GM12878 (cell line): Measurements from ENCODE around the gene GTF2H2.
"Not testable (repeated sequence)": the region's sequence is repeated elsewhere in the genome, so short reads cannot be mapped to it uniquely, and the experiment has no call there.

Source experiments
- CTCF ChIP-seq, 3 experiments: IDR thresholded peaks in 2 of 3; conservative IDR thresholded peaks in 1 of 3; 2 replicates each; pipeline ENCODE4 v1.5.1; 2011; ENCODE audit warnings: low read depth in 3 of 3, low read length in 3 of 3, mild to moderate bottlenecking in 3 of 3, control low read depth in 2 of 3, moderate library complexity in 2 of 3, inconsistent platforms in 1 of 3, mixed read lengths in 1 of 3; ENCODE audit not compliant: control insufficient read depth in 2 of 3, insufficient read depth in 1 of 3; ENCODE audit errors: extremely low read depth in 1 of 3
- EGR1 ChIP-seq, 2 experiments: IDR thresholded peaks; 1 replicate in 1 of 2; 2 replicates in 1 of 2; pipeline ENCODE4 v1.6.1; 2011 to 2012; ENCODE audit warnings: low read depth in 2 of 2, low read length in 2 of 2, borderline replicate concordance in 1 of 2, mild to moderate bottlenecking in 1 of 2, moderate library complexity in 1 of 2
- ESRRA ChIP-seq: IDR thresholded peaks from 2 replicates; pipeline ENCODE4 v1.6.1; 2012; ENCODE audit warnings: mild to moderate bottlenecking, low read length, improper control_type of control experiment
- EZH2 ChIP-seq: IDR thresholded peaks from 2 replicates; pipeline ENCODE4 v1.6.1; 2012; ENCODE audit warnings: low read depth, mild to moderate bottlenecking, control low read depth, inconsistent platforms, low read length, borderline replicate concordance; ENCODE audit not compliant: control insufficient read depth
- FOXM1 ChIP-seq: IDR thresholded peaks from 2 replicates; pipeline ENCODE4 v1.6.1; 2012; ENCODE audit warnings: low read depth, mild to moderate bottlenecking, inconsistent platforms, low read length, moderate library complexity
- HDAC2 ChIP-seq: fragments of 200-600 bp; sonication (generic); IDR thresholded peaks from 2 replicates; pipeline ENCODE4 v1.6.1; 2017
- IKZF2 ChIP-seq, 2 experiments: fragments of 450-650 bp; IDR thresholded peaks; 2 replicates each; pipeline ENCODE4 v1.6.1; 2017; ENCODE audit warnings: mild to moderate bottlenecking in 2 of 2, moderate library complexity in 2 of 2
- POLR2A ChIP-seq: IDR thresholded peaks from 2 replicates; pipeline ENCODE4 v1.6.1; 2011; ENCODE audit warnings: low read depth, mild to moderate bottlenecking, low read length
- RELA ChIP-seq: fragments of 450-650 bp; IDR thresholded peaks from 2 replicates; pipeline ENCODE4 v1.8.0; 2014; ENCODE audit warnings: borderline replicate concordance; ENCODE audit not compliant: partially characterized antibody
- SMAD1 ChIP-seq: fragments of 450-650 bp; IDR thresholded peaks from 2 replicates; pipeline ENCODE4 v1.6.1; 2018; ENCODE audit warnings: mild to moderate bottlenecking, low read depth; ENCODE audit not compliant: partially characterized antibody
- TAF1 ChIP-seq: IDR thresholded peaks from 2 replicates; pipeline ENCODE4 v1.6.1; 2011; ENCODE audit warnings: mild to moderate bottlenecking, low read depth, low read length, borderline replicate concordance

GRCh38 chr5:71025289-71025953 lies 42.1 kb downstream of the GTF2H2 start, which contains the start of gene NAIP:
- TF ChIP-seq SMAD1; CTCF (IDR thresholded peaks at IDR 0.05 in 2 of 3, conservative IDR thresholded peaks at IDR 0.05 in 1 of 3; ENCODE audit: control insufficient read depth in 2 of 3, extremely low read depth in 1 of 3, insufficient read depth in 1 of 3, low read depth in 3 of 3, low read length in 3 of 3); EZH2; POLR2A; EGR1 (IDR thresholded peaks at IDR 0.05; ENCODE audit: borderline replicate concordance in 1 of 2, low read depth in 2 of 2, low read length in 2 of 2); IKZF2 (IDR thresholded peaks at IDR 0.05); ESRRA; HDAC2; RELA; TAF1; FOXM1: not testable (repeated sequence)
